ENCODE data around the gene SUN2. TPM values are rescaled to one million over a fixed set of nuclear protein-coding genes. Genes with fewer than 3 reads are reported as not detected.
"Not testable (repeated sequence)": the region's sequence is repeated elsewhere in the genome, so short reads cannot be mapped to it uniquely, and the experiment has no call there.

The SUN2 gene
- total RNA-seq: 80.9 and 104 TPM in 2 replicates

GRCh38 chr22:38755911-38756532 is at the start of gene SUN2:
SUN2 (minus strand) TSS chr22:38755998; CDS start chr22:38752628, 3,370 bp downstream.
- peak; percentile 88 to 94 for DNase-seq (ENCODE audit: low read depth in 2 of 2)

- not testable (repeated sequence) for DNase-seq (ENCODE audit: low read depth in 2 of 2)
Observed at GRCh38 chr22:38805041-38805593, 49.3 kb upstream of the SUN2 start.

DNA sequence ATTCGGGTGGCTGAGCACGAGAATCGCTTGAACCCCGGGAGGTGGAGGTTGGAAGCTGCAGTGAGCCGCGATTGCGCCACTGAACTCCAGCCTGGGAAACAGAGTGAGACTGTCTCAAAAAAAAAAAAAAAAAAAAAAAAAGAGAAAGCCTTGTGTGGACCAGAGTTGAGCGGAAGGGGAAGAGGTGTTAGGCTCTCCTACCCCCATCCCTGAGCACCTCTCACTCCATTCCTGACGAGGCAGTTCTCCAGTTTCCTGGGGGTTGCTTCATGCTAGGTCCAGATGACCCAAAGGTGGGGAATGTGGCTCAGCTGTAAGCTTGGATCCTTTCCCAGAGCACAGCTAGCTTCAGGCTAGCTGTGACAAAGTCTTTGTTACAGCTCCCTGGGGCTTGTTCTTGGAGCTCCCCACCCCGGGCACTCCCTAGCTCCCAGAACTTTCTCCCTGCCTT is 46.9 kb upstream of the SUN2 start:
- DNase-seq (ENCODE audit: low read depth in 2 of 2): no peak

DNA sequence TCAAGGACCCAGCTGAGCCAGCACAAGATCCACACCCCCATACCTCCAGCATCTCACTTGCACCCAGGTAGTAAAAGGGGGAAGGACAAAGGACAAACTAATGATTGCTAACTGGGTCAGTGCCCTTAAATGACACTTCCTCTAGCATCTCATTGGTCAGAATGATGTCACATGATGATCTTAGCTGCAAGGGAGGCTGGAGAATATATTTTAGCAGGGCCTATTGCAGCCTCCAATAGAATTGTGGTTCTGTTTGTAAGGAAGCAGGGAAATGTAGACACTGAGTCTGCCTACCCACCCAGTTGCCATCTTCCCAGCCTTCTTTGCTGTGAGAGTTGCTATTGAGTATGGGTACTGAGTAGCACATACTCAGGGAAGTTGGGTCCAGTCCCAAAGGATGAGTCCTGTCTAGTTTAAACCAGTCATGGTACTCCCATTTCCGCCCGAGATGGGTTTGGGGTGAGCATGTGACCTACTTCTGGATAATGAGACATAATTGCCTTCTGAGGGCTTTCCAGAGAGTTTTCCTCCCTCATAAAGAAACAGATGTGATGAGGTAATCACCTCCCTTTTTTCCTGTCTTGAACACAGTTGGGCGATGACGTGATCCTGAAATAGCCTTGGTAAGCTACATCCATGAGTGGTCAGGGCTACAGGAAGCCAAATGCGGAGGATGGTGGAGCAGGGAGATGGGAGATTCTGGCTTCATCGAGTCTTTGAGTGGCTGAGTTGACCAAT is 43.6 kb upstream of the SUN2 start:
- no peak for DNase-seq (ENCODE audit: low read depth in 2 of 2)

- no peak for DNase-seq (ENCODE audit: low read depth in 2 of 2)
Observed at GRCh38 chr22:38798496-38798895, 42.7 kb upstream of the SUN2 start.

GRCh38 chr22:38796262-38796957 is 40.6 kb upstream of the SUN2 start:
- DNase-seq (ENCODE audit: low read depth in 2 of 2): no peak

GRCh38 chr22:38795569-38795968 is 39.8 kb upstream of the SUN2 start:
- no peak for DNase-seq (ENCODE audit: low read depth in 2 of 2)

GRCh38 chr22:38793721-38794466 is 38.1 kb upstream of the SUN2 start, which contains the start of gene DNAL4:
DNAL4 (minus strand) TSS chr22:38794143; CDS start chr22:38782731, 11,412 bp downstream.
- DNase-seq (ENCODE audit: low read depth in 2 of 2): peak; percentile 97 to 98

DNA sequence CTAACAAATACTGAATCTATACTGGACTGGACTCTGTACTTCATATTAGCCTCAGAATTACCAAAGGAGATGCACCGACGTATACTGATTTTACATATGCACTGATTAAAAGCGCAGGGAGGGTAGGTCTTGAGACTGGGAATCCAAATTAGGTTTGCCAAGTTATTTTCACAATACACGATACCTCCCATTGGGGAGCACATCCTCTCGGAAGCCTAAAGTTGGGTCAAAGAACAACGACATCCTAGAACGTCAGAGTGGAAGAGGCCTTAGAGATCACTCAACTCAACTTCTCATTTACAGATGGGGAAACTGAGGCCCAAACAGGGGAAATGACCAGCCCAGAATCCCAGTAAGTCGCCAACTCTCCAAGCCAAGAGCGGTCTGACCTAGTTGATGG is 37.5 kb upstream of the SUN2 start:
- DNase-seq (ENCODE audit: low read depth in 2 of 2): no peak

GRCh38 chr22:38792833-38793232 is 37.0 kb upstream of the SUN2 start:
- DNase-seq (ENCODE audit: low read depth in 2 of 2): no peak

- DNase-seq (ENCODE audit: low read depth in 2 of 2): no peak
Observed at GRCh38 chr22:38789606-38790005, 33.8 kb upstream of the SUN2 start.

DNA sequence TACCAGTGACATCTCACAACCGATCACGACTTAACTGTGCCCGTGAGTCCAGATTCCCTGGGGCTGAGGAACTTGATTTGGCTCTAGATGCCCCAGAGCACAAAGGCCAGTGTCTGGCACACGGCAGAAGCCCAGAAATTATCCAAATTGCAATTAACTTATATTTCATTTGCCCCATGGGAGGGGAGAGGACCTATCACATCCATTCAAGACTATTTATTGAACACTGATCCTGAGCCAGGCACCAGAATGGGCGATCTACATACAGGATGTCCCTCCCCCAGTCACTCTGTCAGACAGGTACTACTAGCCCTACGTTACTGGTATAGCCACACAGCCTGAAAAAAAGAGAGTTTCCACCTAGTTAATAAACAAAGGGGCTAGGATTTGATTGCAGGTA is 33.0 kb upstream of the SUN2 start:
- DNase-seq (ENCODE audit: low read depth in 2 of 2): no peak

- DNase-seq (ENCODE audit: low read depth in 2 of 2): peak in 1 of 2 donors; percentile 80
Observed at GRCh38 chr22:38788021-38788816, 32.4 kb upstream of the SUN2 start.

DNA sequence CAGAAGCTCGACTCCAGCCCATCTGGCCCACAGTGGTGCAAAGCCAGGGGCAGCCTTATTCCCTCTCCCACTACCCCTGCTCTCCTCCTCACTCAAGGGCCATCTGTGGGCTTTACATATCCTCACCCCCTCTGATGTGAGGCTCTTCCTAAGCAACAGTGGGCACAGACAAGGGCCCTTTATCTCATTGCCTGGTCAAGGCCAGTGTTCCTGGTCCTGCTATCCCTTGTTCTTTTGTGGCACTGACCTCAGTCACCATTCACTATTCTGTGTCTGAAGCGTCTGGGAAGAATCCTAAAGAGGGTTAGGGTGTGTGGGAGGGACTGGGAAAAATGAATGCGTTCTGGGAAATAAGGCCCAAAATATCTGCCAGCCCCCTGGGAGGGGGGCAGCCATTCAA is 30.8 kb upstream of the SUN2 start:
- no peak for DNase-seq (ENCODE audit: low read depth in 2 of 2)

GRCh38 chr22:38784856-38785255 is 29.1 kb upstream of the SUN2 start:
- no peak for DNase-seq (ENCODE audit: low read depth in 2 of 2)

GRCh38 chr22:38784035-38784434 is 28.2 kb upstream of the SUN2 start:
- no peak for DNase-seq (ENCODE audit: low read depth in 2 of 2)

- no peak for DNase-seq (ENCODE audit: low read depth in 2 of 2)
Observed at GRCh38 chr22:38783095-38783615, 27.4 kb upstream of the SUN2 start.

DNA sequence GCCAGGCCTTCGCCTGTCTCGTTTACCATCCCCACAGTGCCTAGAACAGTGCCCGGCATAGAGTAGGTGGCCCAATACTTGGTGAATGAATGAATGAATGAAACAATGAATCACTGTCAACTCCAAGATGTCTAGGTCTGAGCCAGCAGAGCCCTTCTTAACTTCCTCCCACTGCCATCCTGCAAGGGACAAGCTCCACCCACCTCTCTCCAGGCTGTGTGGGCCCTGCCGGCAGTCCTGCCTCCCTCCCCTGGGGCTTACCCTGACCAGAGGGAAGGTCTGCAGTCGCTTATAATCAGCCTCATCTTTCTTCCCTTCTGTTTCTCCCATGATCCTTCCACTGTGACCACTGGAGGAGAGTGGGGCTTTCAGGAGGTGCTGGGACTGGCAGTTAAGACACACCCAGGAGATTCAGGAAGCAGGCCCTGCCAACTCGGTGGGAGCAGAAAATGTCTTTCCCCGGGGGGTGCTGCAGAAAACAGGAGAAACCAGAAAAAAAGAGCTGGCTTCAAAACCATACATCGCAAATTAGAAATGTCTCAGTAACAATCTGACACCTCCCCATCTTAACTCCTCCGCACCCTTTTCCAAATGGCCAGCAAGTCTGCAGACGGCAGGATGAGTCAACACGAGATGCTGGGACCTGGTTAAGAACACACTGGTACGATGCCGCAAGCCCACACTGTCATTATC is 26.8 kb upstream of the SUN2 start:
- DNase-seq (ENCODE audit: low read depth in 2 of 2): peak in 1 of 2 donors; percentile 20

DNA sequence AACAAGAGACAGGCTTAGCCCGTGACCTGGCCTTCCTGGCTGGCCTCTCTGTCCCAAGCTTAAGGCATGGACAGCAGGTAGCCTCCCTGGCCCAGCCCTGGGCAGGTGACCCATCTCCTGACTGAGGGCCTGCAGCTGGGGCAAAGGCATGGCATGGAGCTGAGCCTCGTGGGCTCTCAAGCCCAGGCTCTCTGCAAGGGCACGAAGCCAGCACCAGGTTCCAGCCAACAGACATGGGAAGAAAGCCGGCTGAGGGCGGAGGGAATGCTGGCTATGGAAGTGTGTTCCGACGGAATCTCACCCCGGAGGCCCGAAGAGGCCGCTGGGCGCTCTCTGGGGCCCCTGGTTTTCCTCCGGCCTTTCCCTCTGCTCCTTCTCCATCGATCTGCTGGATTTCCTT is 25.2 kb upstream of the SUN2 start:
- DNase-seq (ENCODE audit: low read depth in 2 of 2): no peak

Data from lung microvascular endothelial cell (primary cell).